Measurements from ENCODE around the gene SLC13A1. TPM values are rescaled to one million over a fixed set of nuclear protein-coding genes. Genes with fewer than 3 reads are reported as not detected.
"Not testable (repeated sequence)": the region's sequence is repeated elsewhere in the genome, so short reads cannot be mapped to it uniquely, and the experiment has no call there.

Gene SLC13A1
- polyA plus RNA-seq, 2 of the 4 experiments (the other 2 are of a cell fraction), result not detected

GRCh38 chr7:123230147-123230546 is 30.4 kb upstream of the SLC13A1 start:
- Histone ChIP-seq H3K27ac (no peak overlapping the region), H3K9me3 (no peaks in the 10 kb centered on the region), H3K4me1 (no peaks in the 10 kb centered on the region), H3K4me3 (no peak overlapping the region), H3K4me2 (no peak overlapping the region)
- ATAC-seq (no peak), DNase-seq (ENCODE audit: low read depth in 1 of 2, low spot score in 1 of 2) (no peak), FAIRE-seq (no peak)
- TF ChIP-seq FOXS1 (CRISPR knock-in tag; IDR thresholded peaks at IDR 0.05), result no peak
- TF ChIP-seq PBX3 (IDR thresholded peaks at IDR 0.05), result no peak
- TF ChIP-seq HEYL (CRISPR knock-in tag; IDR thresholded peaks at IDR 0.05), result no peak
- TF ChIP-seq CHD2 (IDR thresholded peaks at IDR 0.05; ENCODE audit: low read length, partially characterized antibody), result no peak
- no peak for TF ChIP-seq SREBF2 (IDR thresholded peaks at IDR 0.05)
- no peak for TF ChIP-seq NR3C1 (IDR thresholded peaks at IDR 0.05)
- TF ChIP-seq FOSL2 (IDR thresholded peaks at IDR 0.05), result no peak
- no peak for TF ChIP-seq FOSL2 (CRISPR knock-in tag; IDR thresholded peaks at IDR 0.05)
- TF ChIP-seq, protein P1, sequence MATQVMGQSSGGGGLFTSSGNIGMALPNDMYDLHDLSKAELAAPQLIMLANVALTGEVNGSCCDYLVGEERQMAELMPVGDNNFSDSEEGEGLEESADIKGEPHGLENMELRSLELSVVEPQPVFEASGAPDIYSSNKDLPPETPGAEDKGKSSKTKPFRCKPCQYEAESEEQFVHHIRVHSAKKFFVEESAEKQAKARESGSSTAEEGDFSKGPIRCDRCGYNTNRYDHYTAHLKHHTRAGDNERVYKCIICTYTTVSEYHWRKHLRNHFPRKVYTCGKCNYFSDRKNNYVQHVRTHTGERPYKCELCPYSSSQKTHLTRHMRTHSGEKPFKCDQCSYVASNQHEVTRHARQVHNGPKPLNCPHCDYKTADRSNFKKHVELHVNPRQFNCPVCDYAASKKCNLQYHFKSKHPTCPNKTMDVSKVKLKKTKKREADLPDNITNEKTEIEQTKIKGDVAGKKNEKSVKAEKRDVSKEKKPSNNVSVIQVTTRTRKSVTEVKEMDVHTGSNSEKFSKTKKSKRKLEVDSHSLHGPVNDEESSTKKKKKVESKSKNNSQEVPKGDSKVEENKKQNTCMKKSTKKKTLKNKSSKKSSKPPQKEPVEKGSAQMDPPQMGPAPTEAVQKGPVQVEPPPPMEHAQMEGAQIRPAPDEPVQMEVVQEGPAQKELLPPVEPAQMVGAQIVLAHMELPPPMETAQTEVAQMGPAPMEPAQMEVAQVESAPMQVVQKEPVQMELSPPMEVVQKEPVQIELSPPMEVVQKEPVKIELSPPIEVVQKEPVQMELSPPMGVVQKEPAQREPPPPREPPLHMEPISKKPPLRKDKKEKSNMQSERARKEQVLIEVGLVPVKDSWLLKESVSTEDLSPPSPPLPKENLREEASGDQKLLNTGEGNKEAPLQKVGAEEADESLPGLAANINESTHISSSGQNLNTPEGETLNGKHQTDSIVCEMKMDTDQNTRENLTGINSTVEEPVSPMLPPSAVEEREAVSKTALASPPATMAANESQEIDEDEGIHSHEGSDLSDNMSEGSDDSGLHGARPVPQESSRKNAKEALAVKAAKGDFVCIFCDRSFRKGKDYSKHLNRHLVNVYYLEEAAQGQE (IDR thresholded peaks at IDR 0.05), result no peak
- TF ChIP-seq JUNB (IDR thresholded peaks at IDR 0.05), result no peak
- no peak for TF ChIP-seq CTCF (IDR thresholded peaks at IDR 0.05)
- TF ChIP-seq RARB (CRISPR knock-in tag; IDR thresholded peaks at IDR 0.05), result no peak
- TF ChIP-seq ESRRA (IDR thresholded peaks at IDR 0.05; ENCODE audit: borderline replicate concordance, low read length), result no peak
- TF ChIP-seq POLR2A (IDR thresholded peaks at IDR 0.05; ENCODE audit: low read length), result no peak
- no peak for TF ChIP-seq EHMT2 (IDR thresholded peaks at IDR 0.05; ENCODE audit: low read depth)
- ChIA-PET POLR2A (no interaction called here), CTCF (no interaction called here)
- 65% methylated on average over 1 of the region's 1 CpG for WGBS (ENCODE audit: missing lambda C conversion rate)

DNA sequence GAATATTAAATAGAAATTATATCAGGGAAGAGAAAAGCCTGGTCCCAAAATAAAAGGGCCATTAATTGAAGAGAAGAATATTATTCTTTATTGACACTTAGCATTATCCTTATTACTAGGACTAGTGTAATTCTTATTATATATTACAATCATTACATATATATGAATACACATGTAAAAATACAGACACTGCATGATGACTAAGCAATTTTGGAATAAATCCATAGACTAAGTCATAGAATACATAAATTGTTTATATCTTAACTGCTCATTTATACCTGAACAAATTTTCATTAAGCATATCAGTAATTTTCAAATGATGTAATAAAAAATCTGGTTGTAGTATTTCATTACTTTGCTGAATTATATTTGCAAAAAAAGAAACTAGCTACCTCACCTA is 29.7 kb upstream of the SLC13A1 start:
- FAIRE-seq (no peak), DNase-seq (ENCODE audit: low read depth in 1 of 2, low spot score in 1 of 2) (no peak), ATAC-seq (no peak)
- ChIA-PET POLR2A (no interaction called here), CTCF (no interaction called here)
- H3K4me3 ChIP-seq, result no peak overlapping the region
- TF ChIP-seq, protein P2, sequence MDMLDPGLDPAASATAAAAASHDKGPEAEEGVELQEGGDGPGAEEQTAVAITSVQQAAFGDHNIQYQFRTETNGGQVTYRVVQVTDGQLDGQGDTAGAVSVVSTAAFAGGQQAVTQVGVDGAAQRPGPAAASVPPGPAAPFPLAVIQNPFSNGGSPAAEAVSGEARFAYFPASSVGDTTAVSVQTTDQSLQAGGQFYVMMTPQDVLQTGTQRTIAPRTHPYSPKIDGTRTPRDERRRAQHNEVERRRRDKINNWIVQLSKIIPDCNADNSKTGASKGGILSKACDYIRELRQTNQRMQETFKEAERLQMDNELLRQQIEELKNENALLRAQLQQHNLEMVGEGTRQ (IDR thresholded peaks at IDR 0.05), result no peak
- TF ChIP-seq MAFK (IDR thresholded peaks at IDR 0.05; ENCODE audit: partially characterized antibody), result peak; percentile 84
- H3K9me3 ChIP-seq, result no peaks in the 10 kb centered on the region
- no peaks in the 10 kb centered on the region for H3K4me1 ChIP-seq
- no peak overlapping the region for H3K27ac ChIP-seq
- no peak overlapping the region for H3K4me2 ChIP-seq

- H3K4me3 ChIP-seq; CTCF ChIA-PET; H3K4me2 ChIP-seq; POLR2A ChIA-PET; FAIRE-seq; ATAC-seq; H3K9me3 ChIP-seq; DNase-seq (ENCODE audit: low read depth in 1 of 2, low spot score in 1 of 2); H3K4me1 ChIP-seq; H3K27ac ChIP-seq: not testable (repeated sequence)
- 18% methylated on average over 6 of the region's 6 CpGs for whole genome bisulfite sequencing (ENCODE audit: missing lambda C conversion rate)
Measured at GRCh38 chr7:123227666-123228065, 27.9 kb upstream of the SLC13A1 start.
